GM12878 (cell line): ENCODE measurements around the gene S1PR4. TPM values are rescaled to one million over a fixed set of nuclear protein-coding genes. Genes with fewer than 3 reads are reported as not detected.

Experiments
- CHD2 ChIP-seq: IDR thresholded peaks from 2 replicates; pipeline ENCODE4 v1.6.1; 2011; ENCODE audit warnings: low read depth, low read length, improper control_type of control experiment, borderline replicate concordance
- HDGF ChIP-seq: fragments of 450-650 bp; IDR thresholded peaks from 2 replicates; pipeline ENCODE4 v1.6.1; 2016; ENCODE audit warnings: antibody characterized with exemption
- JUNB ChIP-seq: IDR thresholded peaks from 2 replicates; pipeline ENCODE4 v1.6.1; 2016; ENCODE audit warnings: antibody characterized with exemption, mild to moderate bottlenecking
- NFXL1 ChIP-seq: fragments of 450-650 bp; IDR thresholded peaks from 2 replicates; pipeline ENCODE4 v1.6.1; 2017; ENCODE audit warnings: antibody characterized with exemption, mild to moderate bottlenecking, borderline replicate concordance
- polyA plus RNA-seq, 11 experiments: library from polyadenylated mRNA; depleted of rRNA in 4 of 11; unstranded in 6 of 11; stranded (reverse) in 5 of 11; fragments of >200 nt; fragmentation: Nextera tagmentation in 4 of 11; fragmentation: Illumina TruSeq in 1 of 11; extraction: Ambion mirVana in 4 of 11; extraction: Trizol in 1 of 11; gene quantifications; 1 replicate in 1 of 11; 2 replicates in 10 of 11; pipeline versions ENCODE4 v1.2.1 to v1.2.3, GENCODE V29; 2011 to 2016; ENCODE audit warnings: inconsistent platforms in 2 of 11, missing spikeins in 2 of 11, low read depth in 1 of 11
- total RNA-seq, 4 experiments: library from RNA; depleted of rRNA in 3 of 4; stranded (reverse); fragments of >200 nt in 3 of 4; fragmentation: Illumina TruSeq in 1 of 4; extraction: Trizol in 1 of 4; gene quantifications; 2 replicates each; pipeline versions ENCODE4 v1.2.1 to v1.2.3, GENCODE V29; 2013 to 2021
- TF ChIP-seq, protein P1 (sequence below): fragments of 450-650 bp; formaldehyde crosslinking; IDR thresholded peaks from 2 replicates; pipeline ENCODE4 v1.5.0; 2022; ENCODE audit warnings: mild to moderate bottlenecking, missing genetic modification characterization
- TF ChIP-seq, protein P2 (sequence below): IDR thresholded peaks from 2 replicates; pipeline ENCODE4 v1.6.1; 2011; ENCODE audit warnings: borderline replicate concordance, low read depth, mild to moderate bottlenecking, moderate library complexity, mixed read lengths, low read length; ENCODE audit not compliant: insufficient read depth; ENCODE audit errors: extremely low read length
- TF ChIP-seq, protein P3 (sequence below): IDR thresholded peaks from 2 replicates; pipeline ENCODE4 v1.6.1; 2012; ENCODE audit warnings: improper control_type of control experiment, low read depth, low read length; ENCODE audit not compliant: insufficient replicate concordance
- TF ChIP-seq, protein P4 (sequence below): fragments of 450-650 bp; conservative IDR thresholded peaks from 2 replicates; pipeline ENCODE4 v1.6.1; 2017; ENCODE audit warnings: mild to moderate bottlenecking, moderate library complexity

The S1PR4 gene
- total and polyA plus RNA-seq, 10 of the 15 experiments (the other 5 are each of a cell fraction or from before 2014, with no cell fraction given), result 0.19 to 57.7 (median 32.4) TPM; not detected in 1

DNA sequence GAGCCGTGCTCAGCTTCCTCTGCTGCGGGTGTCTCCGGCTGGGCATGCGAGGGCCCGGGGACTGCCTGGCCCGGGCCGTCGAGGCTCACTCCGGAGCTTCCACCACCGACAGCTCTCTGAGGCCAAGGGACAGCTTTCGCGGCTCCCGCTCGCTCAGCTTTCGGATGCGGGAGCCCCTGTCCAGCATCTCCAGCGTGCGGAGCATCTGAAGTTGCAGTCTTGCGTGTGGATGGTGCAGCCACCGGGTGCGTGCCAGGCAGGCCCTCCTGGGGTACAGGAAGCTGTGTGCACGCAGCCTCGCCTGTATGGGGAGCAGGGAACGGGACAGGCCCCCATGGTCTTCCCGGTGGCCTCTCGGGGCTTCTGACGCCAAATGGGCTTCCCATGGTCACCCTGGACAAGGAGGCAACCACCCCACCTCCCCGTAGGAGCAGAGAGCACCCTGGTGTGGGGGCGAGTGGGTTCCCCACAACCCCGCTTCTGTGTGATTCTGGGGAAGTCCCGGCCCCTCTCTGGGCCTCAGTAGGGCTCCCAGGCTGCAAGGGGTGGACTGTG is 1.2 kb downstream of the S1PR4 start (continued):
- TF ChIP-seq, protein P1, sequence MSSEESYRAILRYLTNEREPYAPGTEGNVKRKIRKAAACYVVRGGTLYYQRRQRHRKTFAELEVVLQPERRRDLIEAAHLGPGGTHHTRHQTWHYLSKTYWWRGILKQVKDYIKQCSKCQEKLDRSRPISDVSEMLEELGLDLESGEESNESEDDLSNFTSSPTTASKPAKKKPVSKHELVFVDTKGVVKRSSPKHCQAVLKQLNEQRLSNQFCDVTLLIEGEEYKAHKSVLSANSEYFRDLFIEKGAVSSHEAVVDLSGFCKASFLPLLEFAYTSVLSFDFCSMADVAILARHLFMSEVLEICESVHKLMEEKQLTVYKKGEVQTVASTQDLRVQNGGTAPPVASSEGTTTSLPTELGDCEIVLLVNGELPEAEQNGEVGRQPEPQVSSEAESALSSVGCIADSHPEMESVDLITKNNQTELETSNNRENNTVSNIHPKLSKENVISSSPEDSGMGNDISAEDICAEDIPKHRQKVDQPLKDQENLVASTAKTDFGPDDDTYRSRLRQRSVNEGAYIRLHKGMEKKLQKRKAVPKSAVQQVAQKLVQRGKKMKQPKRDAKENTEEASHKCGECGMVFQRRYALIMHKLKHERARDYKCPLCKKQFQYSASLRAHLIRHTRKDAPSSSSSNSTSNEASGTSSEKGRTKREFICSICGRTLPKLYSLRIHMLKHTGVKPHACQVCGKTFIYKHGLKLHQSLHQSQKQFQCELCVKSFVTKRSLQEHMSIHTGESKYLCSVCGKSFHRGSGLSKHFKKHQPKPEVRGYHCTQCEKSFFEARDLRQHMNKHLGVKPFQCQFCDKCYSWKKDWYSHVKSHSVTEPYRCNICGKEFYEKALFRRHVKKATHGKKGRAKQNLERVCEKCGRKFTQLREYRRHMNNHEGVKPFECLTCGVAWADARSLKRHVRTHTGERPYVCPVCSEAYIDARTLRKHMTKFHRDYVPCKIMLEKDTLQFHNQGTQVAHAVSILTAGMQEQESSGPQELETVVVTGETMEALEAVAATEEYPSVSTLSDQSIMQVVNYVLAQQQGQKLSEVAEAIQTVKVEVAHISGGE (CRISPR knock-in tag), result no peak
- no peak for TF ChIP-seq JUNB
- no peak for TF ChIP-seq HDGF
- TF ChIP-seq, protein P2, sequence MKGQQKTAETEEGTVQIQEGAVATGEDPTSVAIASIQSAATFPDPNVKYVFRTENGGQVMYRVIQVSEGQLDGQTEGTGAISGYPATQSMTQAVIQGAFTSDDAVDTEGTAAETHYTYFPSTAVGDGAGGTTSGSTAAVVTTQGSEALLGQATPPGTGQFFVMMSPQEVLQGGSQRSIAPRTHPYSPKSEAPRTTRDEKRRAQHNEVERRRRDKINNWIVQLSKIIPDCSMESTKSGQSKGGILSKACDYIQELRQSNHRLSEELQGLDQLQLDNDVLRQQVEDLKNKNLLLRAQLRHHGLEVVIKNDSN, result no peak
- TF ChIP-seq NFXL1, result no peak
- peak; percentile 1; the same call in 1 of the 2 replicates for TF ChIP-seq CHD2
- TF ChIP-seq, protein P3, sequence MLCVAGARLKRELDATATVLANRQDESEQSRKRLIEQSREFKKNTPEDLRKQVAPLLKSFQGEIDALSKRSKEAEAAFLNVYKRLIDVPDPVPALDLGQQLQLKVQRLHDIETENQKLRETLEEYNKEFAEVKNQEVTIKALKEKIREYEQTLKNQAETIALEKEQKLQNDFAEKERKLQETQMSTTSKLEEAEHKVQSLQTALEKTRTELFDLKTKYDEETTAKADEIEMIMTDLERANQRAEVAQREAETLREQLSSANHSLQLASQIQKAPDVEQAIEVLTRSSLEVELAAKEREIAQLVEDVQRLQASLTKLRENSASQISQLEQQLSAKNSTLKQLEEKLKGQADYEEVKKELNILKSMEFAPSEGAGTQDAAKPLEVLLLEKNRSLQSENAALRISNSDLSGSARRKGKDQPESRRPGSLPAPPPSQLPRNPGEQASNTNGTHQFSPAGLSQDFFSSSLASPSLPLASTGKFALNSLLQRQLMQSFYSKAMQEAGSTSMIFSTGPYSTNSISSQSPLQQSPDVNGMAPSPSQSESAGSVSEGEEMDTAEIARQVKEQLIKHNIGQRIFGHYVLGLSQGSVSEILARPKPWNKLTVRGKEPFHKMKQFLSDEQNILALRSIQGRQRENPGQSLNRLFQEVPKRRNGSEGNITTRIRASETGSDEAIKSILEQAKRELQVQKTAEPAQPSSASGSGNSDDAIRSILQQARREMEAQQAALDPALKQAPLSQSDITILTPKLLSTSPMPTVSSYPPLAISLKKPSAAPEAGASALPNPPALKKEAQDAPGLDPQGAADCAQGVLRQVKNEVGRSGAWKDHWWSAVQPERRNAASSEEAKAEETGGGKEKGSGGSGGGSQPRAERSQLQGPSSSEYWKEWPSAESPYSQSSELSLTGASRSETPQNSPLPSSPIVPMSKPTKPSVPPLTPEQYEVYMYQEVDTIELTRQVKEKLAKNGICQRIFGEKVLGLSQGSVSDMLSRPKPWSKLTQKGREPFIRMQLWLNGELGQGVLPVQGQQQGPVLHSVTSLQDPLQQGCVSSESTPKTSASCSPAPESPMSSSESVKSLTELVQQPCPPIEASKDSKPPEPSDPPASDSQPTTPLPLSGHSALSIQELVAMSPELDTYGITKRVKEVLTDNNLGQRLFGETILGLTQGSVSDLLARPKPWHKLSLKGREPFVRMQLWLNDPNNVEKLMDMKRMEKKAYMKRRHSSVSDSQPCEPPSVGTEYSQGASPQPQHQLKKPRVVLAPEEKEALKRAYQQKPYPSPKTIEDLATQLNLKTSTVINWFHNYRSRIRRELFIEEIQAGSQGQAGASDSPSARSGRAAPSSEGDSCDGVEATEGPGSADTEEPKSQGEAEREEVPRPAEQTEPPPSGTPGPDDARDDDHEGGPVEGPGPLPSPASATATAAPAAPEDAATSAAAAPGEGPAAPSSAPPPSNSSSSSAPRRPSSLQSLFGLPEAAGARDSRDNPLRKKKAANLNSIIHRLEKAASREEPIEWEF, result no peak
- TF ChIP-seq, protein P4, sequence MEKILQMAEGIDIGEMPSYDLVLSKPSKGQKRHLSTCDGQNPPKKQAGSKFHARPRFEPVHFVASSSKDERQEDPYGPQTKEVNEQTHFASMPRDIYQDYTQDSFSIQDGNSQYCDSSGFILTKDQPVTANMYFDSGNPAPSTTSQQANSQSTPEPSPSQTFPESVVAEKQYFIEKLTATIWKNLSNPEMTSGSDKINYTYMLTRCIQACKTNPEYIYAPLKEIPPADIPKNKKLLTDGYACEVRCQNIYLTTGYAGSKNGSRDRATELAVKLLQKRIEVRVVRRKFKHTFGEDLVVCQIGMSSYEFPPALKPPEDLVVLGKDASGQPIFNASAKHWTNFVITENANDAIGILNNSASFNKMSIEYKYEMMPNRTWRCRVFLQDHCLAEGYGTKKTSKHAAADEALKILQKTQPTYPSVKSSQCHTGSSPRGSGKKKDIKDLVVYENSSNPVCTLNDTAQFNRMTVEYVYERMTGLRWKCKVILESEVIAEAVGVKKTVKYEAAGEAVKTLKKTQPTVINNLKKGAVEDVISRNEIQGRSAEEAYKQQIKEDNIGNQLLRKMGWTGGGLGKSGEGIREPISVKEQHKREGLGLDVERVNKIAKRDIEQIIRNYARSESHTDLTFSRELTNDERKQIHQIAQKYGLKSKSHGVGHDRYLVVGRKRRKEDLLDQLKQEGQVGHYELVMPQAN, result no peak
